ENCODE measurements around the gene OR4E1. TPM values are rescaled to one million over a fixed set of nuclear protein-coding genes. Genes with fewer than 3 reads are reported as not detected.

The OR4E1 gene
- total RNA-seq (not detected in 2 replicates), polyA plus RNA-seq (not detected in 2 replicates), polyA minus RNA-seq (not detected in 2 replicates)
- total RNA-seq (2013), result not detected

- peaks cover 0 to 2% (median 0%) of the 10 kb centered on the region in 4 experiments for H3K27me3 ChIP-seq (replicated peaks in 1 of 4; ENCODE audit: control extremely low read depth in 1 of 4, control insufficient read depth in 3 of 4, insufficient read depth in 4 of 4, low read length in 3 of 4)
- Mint-ChIP-seq H3K9me3 (ENCODE audit: insufficient read depth) (peaks cover 2% of the 10 kb centered on the region), H3K27ac (no peak within 1 kb of the TSS), H3K4me3 (no peak within 1 kb of the TSS), H3K27me3 (peaks cover 18% of the 10 kb centered on the region), H3K4me1 (no peaks in the 10 kb centered on the region)
- H3K4me2 ChIP-seq (replicated peaks; ENCODE audit: low read depth, low read length, poor library complexity, severe bottlenecking), result no peak within 1 kb of the TSS
- no CpG with 5 or more reads among the region's 1 CpG for WGBS (ENCODE audit: insufficient coverage)
- no peak within 1 kb of the TSS for H3K27ac ChIP-seq (ENCODE audit: low read length in 2 of 2)
- TF ChIP-seq CTCF (IDR thresholded peaks at IDR 0.05) (no peak), EZH2 (IDR thresholded peaks at IDR 0.05; ENCODE audit: borderline replicate concordance, insufficient read depth, low read depth, low read length, poor library complexity, severe bottlenecking) (no peak)
- ATAC-seq (ENCODE audit: low read depth), result no peak
- no peak for DNase-seq
- H4K20me1 ChIP-seq (ENCODE audit: control insufficient read depth, insufficient read depth, low read length, poor library complexity, severe bottlenecking), result no peaks in the 10 kb centered on the region
- CTCF ChIA-PET, result no interaction called here
- H3K36me3 ChIP-seq (replicated peaks in 1 of 2; ENCODE audit: control extremely low read depth in 1 of 2, control insufficient read depth in 1 of 2, extremely low read depth in 1 of 2, insufficient read depth in 2 of 2, low read length in 1 of 2), result no peaks in the 10 kb centered on the region
- H3K9me3 ChIP-seq (ENCODE audit: control extremely low read depth in 1 of 3, control insufficient read depth in 2 of 3, insufficient read depth in 1 of 3, low read length in 2 of 3), result peaks cover 0 to 9% (median 9%) of the 10 kb centered on the region in 3 donors
- no peaks in the 10 kb centered on the region for H3K4me1 ChIP-seq (ENCODE audit: control insufficient read depth in 2 of 2, insufficient read depth in 2 of 2, low read length in 2 of 2)
- no peak within 1 kb of the TSS for H2AFZ ChIP-seq (ENCODE audit: insufficient read depth, low read depth, low read length, poor library complexity, severe bottlenecking)
- H3K79me2 ChIP-seq (ENCODE audit: control insufficient read depth, insufficient read depth, low read length), result no peaks in the 10 kb centered on the region
- intact Hi-C loops (cut with micrococcal nuclease), result no loop called here
- H3K9ac ChIP-seq (ENCODE audit: low read length), result no peak within 1 kb of the TSS
- no peak within 1 kb of the TSS for H3K4me3 ChIP-seq (ENCODE audit: control extremely low read depth in 1 of 5, extremely low read depth in 1 of 5, insufficient read depth in 1 of 5, low read depth in 2 of 5, low read length in 4 of 5)
- POLR2A ChIA-PET, result no interaction called here
Measured at GRCh38 chr14:21673718-21674117, at the start of gene OR4E1. TSS of gene OR4E1 (minus strand) at chr14:21673818. CDS start at chr14:21670935, 2,883 bp downstream.

GRCh38 chr14:21721504-21721903 is 47.9 kb upstream of the OR4E1 start:
- intact Hi-C loops (cut with micrococcal nuclease), result no loop called here
- H3K27ac Mint-ChIP-seq, result no peak overlapping the region
- Histone ChIP-seq H3K27ac (ENCODE audit: low read length in 2 of 2) (no peak overlapping the region), H2AFZ (ENCODE audit: insufficient read depth, low read depth, low read length, poor library complexity, severe bottlenecking) (no peak overlapping the region), H3K9ac (ENCODE audit: low read length) (no peak overlapping the region), H3K79me2 (ENCODE audit: control insufficient read depth, insufficient read depth, low read length) (no peaks in the 10 kb centered on the region), H4K20me1 (ENCODE audit: control insufficient read depth, insufficient read depth, low read length, poor library complexity, severe bottlenecking) (no peaks in the 10 kb centered on the region), H3K4me3 (ENCODE audit: control extremely low read depth in 1 of 5, extremely low read depth in 1 of 5, insufficient read depth in 1 of 5, low read depth in 2 of 5, low read length in 4 of 5) (no peak overlapping the region), H3K4me2 (replicated peaks; ENCODE audit: low read depth, low read length, poor library complexity, severe bottlenecking) (no peak overlapping the region), H3K27me3 (replicated peaks in 1 of 4; ENCODE audit: control extremely low read depth in 1 of 4, control insufficient read depth in 3 of 4, insufficient read depth in 4 of 4, low read length in 3 of 4) (peaks cover 0 to 12% (median 2%) of the 10 kb centered on the region in 4 experiments), H3K4me1 (ENCODE audit: control insufficient read depth in 2 of 2, insufficient read depth in 2 of 2, low read length in 2 of 2) (no peaks in the 10 kb centered on the region), H3K9me3 (ENCODE audit: control extremely low read depth in 1 of 3, control insufficient read depth in 2 of 3, insufficient read depth in 1 of 3, low read length in 2 of 3) (no peaks in the 10 kb centered on the region), H3K36me3 (replicated peaks in 1 of 2; ENCODE audit: control extremely low read depth in 1 of 2, control insufficient read depth in 1 of 2, extremely low read depth in 1 of 2, insufficient read depth in 2 of 2, low read length in 1 of 2) (no peaks in the 10 kb centered on the region)
- POLR2A ChIA-PET, result no interaction called here
- DNase-seq (no peak), ATAC-seq (ENCODE audit: low read depth) (no peak)
- CTCF ChIA-PET, result interaction anchor here (0.5 to 2.7 kb wide), 2 partner anchors 9 to 97 kb away, joined by 4 to 7 read pairs; no protein-coding TSS in a partner anchor
- TF ChIP-seq CTCF (IDR thresholded peaks at IDR 0.05) (no peak), EZH2 (IDR thresholded peaks at IDR 0.05; ENCODE audit: borderline replicate concordance, insufficient read depth, low read depth, low read length, poor library complexity, severe bottlenecking) (no peak)
- H3K4me3 Mint-ChIP-seq, result no peak overlapping the region
- H3K9me3 Mint-ChIP-seq (ENCODE audit: insufficient read depth), result no peaks in the 10 kb centered on the region
- H3K4me1 Mint-ChIP-seq, result no peaks in the 10 kb centered on the region
- peaks cover 51% of the 10 kb centered on the region for H3K27me3 Mint-ChIP-seq
- WGBS (ENCODE audit: insufficient coverage), result no CpG with 5 or more reads among the region's 3 CpGs
